Stimulated activated naive B cell treated with anti-CD40 and anti-IgM and Interleukin-4, amounts not matched to agents 10 μg/mL and 1 μg/mL and 100 μg/mL, for 72 hours (primary cell): Measurements from ENCODE around the gene ERP29.

Experiments
- ATAC-seq, 2 donors: fragments of 150-1000 bp; cut with Tn5 transposase; replicated peaks; 2 replicates each; pipeline ENCODE4 v1.10.0; 2021; ENCODE audit warnings: moderate library complexity in 1 of 2
- DNase-seq: peaks from one replicate; pipeline ENCODE4 v3.0.0; 2021
- H3K27ac Mint-ChIP-seq: one replicate; pipeline ENCODE4 v1.8.0; 2022; ENCODE audit warnings: mild to moderate bottlenecking, mixed read lengths
- H3K27me3 Mint-ChIP-seq, 2 donors: one replicate each; pipeline ENCODE4 v1.8.0; 2022; ENCODE audit warnings: mixed read lengths in 2 of 2
- H3K36me3 Mint-ChIP-seq, 2 donors: one replicate each; pipeline ENCODE4 v1.8.0; 2022; ENCODE audit warnings: mixed read lengths in 2 of 2, mild to moderate bottlenecking in 1 of 2
- H3K4me1 Mint-ChIP-seq, 2 donors: one replicate each; pipeline ENCODE4 v1.8.0; 2022; ENCODE audit warnings: mixed read lengths in 2 of 2, mild to moderate bottlenecking in 1 of 2
- H3K4me3 Mint-ChIP-seq, 2 donors: one replicate each; pipeline ENCODE4 v1.8.0; 2022; ENCODE audit warnings: mild to moderate bottlenecking in 2 of 2, mixed read lengths in 2 of 2, moderate library complexity in 1 of 2
- H3K9me3 Mint-ChIP-seq, 2 donors: one replicate each; pipeline ENCODE4 v1.8.0; 2022; ENCODE audit warnings: mixed read lengths in 2 of 2, mild to moderate bottlenecking in 1 of 2

The ERP29 gene

DNA sequence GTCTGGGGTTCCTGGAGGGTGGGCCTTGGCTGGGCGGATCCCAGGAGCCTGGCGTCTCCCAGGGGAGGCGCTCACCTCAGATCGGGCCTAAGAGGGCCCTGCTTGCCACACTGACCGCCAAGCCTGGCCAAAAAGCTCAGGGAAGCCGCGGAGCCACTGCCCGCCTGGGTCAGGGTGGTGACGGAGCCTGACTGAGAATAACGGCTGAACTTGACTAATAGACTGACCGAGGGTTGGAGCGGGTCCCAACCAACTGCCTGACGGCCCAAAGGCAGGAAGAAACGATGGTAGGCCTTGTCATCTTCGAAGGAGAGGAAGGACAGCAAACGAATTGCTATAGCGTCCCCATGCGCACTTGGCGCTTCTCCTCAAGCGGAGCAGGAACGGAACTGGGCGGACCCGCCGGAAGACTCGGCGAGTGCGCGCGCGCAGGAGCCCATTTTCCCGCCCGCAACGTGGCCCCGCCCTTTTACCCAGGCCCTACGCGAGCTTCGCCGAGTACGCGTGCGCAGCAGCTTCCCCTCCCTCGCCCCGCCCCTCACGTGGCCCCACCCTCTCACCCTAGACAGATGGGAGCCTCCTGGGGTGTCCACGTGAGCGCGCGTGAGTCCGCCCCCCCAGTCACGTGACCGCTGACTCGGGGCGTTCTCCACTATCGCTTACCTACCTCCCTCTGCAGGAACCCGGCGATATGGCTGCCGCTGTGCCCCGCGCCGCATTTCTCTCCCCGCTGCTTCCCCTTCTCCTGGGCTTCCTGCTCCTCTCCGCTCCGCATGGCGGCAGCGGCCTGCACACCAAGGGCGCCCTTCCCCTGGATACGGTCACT lies at the start of gene ERP29, which contains the start of gene TMEM116:
ERP29 (plus strand) TSS at position 652 of the 826 bp plus-strand sequence; CDS start at position 692, 40 bp downstream.
TMEM116 (minus strand) TSS at position 391 of the 826 bp plus-strand sequence. CDS start 7,895 bp downstream, outside the sequence.
- no peaks in the 10 kb centered on the region for H3K27me3 Mint-ChIP-seq
- H3K4me1 Mint-ChIP-seq: peaks cover 30 to 52% of the 10 kb centered on the region in 2 donors
- peaks cover 8% of the 10 kb centered on the region in 2 donors for H3K9me3 Mint-ChIP-seq
- peak; percentile 97 for DNase-seq
- peak; percentile 73 to 77 for ATAC-seq
- H3K27ac Mint-ChIP-seq: peak within 1 kb of the TSS; percentile 92
- peak within 1 kb of the TSS; percentile 94 to 97 for H3K4me3 Mint-ChIP-seq
- H3K36me3 Mint-ChIP-seq: peaks cover 25 to 47% of the 10 kb centered on the region in 2 donors

DNA sequence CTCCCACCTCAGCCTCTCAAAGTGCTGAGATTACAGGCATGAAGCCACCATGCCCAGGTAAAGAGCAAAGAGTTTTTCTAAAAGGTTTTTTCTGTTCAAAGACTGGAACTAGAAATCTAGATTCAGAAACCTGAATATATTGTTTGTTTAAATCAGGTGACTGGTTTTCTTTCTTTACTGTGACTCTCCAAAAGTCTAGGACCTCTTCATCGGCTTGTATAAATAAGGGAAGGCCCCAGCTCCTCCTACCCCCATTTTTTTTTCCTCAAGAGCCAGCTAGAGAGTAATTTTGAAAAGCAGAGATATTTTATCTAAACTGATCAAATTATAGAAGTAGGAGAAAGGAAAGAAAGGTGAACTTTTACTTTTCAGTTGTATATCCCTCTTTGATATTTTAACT lies 48.3 kb upstream of the ERP29 start:
- Mint-ChIP-seq H3K36me3 (peaks cover 22 to 41% of the 10 kb centered on the region in 2 donors), H3K4me1 (no peaks in the 10 kb centered on the region), H3K4me3 (no peak overlapping the region), H3K27ac (no peak overlapping the region), H3K9me3 (peaks cover 6 to 11% of the 10 kb centered on the region in 2 donors), H3K27me3 (no peaks in the 10 kb centered on the region)
- DNase-seq (no peak), ATAC-seq (no peak)

DNA sequence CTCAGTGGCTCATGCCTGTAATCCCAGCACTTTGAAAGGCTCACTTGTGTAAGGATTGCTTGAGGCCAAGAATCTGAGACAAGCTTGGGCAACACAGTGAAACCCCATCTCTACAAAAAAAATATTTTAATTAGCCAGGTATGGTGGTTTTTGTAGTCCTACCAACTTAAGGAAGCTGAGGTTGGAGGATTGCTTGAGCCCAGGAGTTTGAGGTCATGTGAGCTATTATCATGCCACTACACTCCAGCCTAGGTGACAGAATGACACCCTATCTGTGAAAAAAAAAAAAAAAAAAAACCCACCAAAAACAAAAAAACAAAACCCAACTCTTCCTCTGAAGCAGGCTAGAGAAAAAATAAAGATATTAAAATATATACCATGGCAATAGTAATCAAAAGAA lies 41.4 kb upstream of the ERP29 start:
- H3K4me3 Mint-ChIP-seq: no peak overlapping the region
- no peaks in the 10 kb centered on the region for H3K27me3 Mint-ChIP-seq
- peaks cover 3 to 17% of the 10 kb centered on the region in 2 donors for H3K36me3 Mint-ChIP-seq
- H3K9me3 Mint-ChIP-seq: no peaks in the 10 kb centered on the region
- ATAC-seq (no peak), DNase-seq (no peak)
- no peaks in the 10 kb centered on the region for H3K4me1 Mint-ChIP-seq
- no peak overlapping the region for H3K27ac Mint-ChIP-seq

DNA sequence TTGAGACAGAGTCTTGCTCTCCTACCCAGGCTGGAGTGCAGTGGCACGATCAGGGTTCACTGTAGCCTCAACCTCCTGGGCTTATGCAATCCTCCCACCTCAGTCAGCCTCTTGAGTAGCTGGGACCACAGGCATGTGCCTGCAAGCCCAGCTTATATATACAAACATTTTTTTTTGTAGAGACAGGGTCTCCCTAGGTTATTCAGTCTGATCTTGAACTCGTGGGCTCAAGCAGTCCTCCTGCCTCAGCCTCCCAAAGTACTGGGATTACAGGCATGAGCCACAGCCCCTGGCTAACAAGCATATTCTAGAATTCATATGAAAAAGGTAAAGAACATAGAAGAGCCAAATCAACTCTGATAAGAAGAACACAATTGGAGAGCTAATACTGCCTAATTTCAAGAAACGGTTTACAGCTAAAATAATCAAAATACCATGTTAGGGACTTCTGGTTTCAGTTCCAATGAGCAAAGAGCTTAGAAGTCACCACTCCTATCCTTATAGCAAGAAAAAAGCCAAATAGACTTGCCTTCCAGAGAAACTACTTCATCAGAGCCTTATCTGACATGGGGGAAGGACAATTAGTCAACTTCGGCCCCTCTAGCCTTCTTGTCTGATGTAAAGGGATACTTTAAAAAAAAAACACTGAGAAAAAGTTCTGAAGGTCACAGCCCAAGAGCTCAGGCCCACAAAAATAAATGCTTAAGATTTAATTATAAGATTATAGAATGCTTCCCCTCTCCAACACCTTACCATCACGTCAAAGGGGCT lies 37.9 kb upstream of the ERP29 start:
- DNase-seq: no peak
- no peaks in the 10 kb centered on the region for H3K4me1 Mint-ChIP-seq
- no peak overlapping the region for H3K27ac Mint-ChIP-seq
- H3K9me3 Mint-ChIP-seq: no peaks in the 10 kb centered on the region
- H3K4me3 Mint-ChIP-seq: no peak overlapping the region
- no peaks in the 10 kb centered on the region for H3K27me3 Mint-ChIP-seq
- H3K36me3 Mint-ChIP-seq: peaks cover 3% of the 10 kb centered on the region in 2 donors
- no peak for ATAC-seq

DNA sequence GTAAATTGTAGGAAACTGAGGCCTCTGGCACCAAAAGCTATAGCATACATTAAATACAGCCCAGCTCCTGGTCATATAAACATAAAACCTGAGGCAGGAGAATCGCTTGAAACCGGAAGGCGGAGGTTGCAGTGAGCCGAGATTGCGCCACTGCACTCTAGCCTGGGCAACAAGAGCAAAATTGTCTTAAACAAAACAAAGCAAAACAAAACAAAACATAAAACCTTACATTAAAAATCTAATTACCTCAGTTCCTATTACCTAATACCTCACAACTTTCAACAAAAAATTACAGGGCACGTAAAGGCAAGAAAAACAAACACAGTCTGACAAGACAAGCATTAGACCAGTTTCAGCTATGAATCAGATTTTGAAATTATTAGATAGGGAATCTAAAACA lies 36.9 kb upstream of the ERP29 start:
- no peaks in the 10 kb centered on the region for H3K9me3 Mint-ChIP-seq
- no peaks in the 10 kb centered on the region for H3K4me1 Mint-ChIP-seq
- no peak for ATAC-seq
- H3K4me3 Mint-ChIP-seq: no peak overlapping the region
- no peak overlapping the region for H3K27ac Mint-ChIP-seq
- no peaks in the 10 kb centered on the region for H3K27me3 Mint-ChIP-seq
- H3K36me3 Mint-ChIP-seq: peaks cover 0 to 3% of the 10 kb centered on the region in 2 donors
- no peak for DNase-seq

DNA sequence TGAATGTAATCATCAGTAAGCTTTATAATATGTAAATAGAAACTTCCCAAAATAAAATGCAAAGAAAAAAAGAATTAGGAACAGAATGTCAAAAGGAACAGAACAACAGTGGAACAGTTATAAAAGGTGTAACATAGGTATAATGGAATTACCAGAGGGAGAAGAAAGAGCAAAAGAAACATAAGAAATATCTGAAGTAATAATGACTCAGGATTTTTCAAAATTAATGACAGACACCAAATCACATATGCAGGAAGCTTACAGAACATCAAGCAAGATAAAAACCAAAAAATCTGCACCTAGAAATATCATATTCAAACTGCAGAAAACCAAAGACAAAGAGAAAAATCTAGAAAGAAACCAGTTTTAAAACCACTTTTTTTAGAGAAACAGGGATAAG lies 36.4 kb upstream of the ERP29 start:
- peaks cover 2 to 5% of the 10 kb centered on the region in 2 donors for H3K36me3 Mint-ChIP-seq
- no peaks in the 10 kb centered on the region for H3K9me3 Mint-ChIP-seq
- peak overlapping the region; percentile 4 for H3K27ac Mint-ChIP-seq
- H3K27me3 Mint-ChIP-seq: no peaks in the 10 kb centered on the region
- H3K4me1 Mint-ChIP-seq: no peaks in the 10 kb centered on the region
- H3K4me3 Mint-ChIP-seq: no peak overlapping the region
- ATAC-seq (no peak), DNase-seq (no peak)

DNA sequence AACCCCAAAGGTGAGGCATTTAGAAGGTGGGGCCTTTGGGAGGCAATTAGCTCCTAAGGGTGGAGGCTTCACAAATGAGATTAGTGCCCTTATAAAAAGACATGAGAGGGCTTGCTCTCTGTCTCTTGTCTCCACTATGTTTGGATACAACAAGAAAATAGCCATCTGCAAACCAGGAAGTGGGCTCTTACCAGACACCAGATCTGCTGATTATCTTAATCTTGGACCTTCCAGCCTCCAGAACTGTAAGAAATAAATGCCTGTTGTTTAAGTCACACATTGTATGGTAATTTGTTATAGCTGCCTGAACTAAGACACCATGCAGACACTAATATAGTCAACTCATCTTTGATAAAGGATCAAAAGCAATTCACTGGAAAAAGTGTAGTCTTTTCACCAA lies 34.7 kb upstream of the ERP29 start:
- no peaks in the 10 kb centered on the region for H3K9me3 Mint-ChIP-seq
- H3K27ac Mint-ChIP-seq: no peak overlapping the region
- H3K36me3 Mint-ChIP-seq: peaks cover 2 to 7% of the 10 kb centered on the region in 2 donors
- no peaks in the 10 kb centered on the region for H3K27me3 Mint-ChIP-seq
- no peak for ATAC-seq
- H3K4me3 Mint-ChIP-seq: no peak overlapping the region
- H3K4me1 Mint-ChIP-seq: no peaks in the 10 kb centered on the region
- DNase-seq: no peak

DNA sequence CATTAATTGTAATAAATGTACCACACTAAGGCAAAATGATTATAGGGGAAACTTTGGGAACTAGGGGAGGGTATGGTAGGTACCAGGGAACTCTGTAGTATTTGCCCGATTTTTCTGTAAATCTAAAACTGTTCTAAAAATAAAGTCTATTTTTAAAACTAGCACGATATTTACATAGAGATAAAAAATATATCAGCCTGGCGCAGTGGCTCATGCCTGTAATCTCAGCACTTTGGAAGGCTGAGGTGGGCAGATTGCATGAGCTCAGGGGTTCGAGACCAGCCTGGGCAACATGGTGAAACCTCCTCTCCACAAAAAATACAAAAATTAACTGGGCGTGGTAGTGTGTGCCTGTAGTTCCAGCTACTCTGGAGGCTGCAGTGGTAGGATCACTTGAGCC lies 32.6 kb upstream of the ERP29 start:
- no peak for DNase-seq
- ATAC-seq: no peak
- Mint-ChIP-seq H3K4me1 (no peaks in the 10 kb centered on the region), H3K9me3 (no peaks in the 10 kb centered on the region), H3K27ac (no peak overlapping the region), H3K27me3 (no peaks in the 10 kb centered on the region), H3K36me3 (peaks cover 2 to 4% of the 10 kb centered on the region in 2 donors), H3K4me3 (no peak overlapping the region)

DNA sequence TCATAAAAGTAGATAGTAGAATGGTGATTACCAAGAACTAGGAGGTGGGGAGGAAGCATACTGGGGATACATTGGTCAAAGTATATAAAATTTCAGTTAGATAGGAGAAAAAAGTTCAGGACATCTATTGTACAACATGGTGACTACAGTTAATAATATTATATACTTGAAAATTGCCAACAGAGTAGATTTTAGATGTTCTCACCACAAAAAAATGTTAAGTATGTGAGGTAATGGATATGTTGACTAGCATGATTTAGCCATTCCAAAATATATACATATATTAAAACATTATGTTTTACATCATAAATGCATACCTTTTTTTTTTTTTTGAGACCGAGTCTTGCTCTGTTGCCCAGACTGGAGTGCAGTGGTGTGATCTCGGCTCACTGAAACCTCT lies 31.2 kb upstream of the ERP29 start:
- ATAC-seq (no peak), DNase-seq (no peak)
- Mint-ChIP-seq H3K27ac (no peak overlapping the region), H3K27me3 (no peaks in the 10 kb centered on the region), H3K4me3 (no peak overlapping the region), H3K4me1 (no peaks in the 10 kb centered on the region), H3K9me3 (no peaks in the 10 kb centered on the region), H3K36me3 (peaks cover 2 to 4% of the 10 kb centered on the region in 2 donors)

DNA sequence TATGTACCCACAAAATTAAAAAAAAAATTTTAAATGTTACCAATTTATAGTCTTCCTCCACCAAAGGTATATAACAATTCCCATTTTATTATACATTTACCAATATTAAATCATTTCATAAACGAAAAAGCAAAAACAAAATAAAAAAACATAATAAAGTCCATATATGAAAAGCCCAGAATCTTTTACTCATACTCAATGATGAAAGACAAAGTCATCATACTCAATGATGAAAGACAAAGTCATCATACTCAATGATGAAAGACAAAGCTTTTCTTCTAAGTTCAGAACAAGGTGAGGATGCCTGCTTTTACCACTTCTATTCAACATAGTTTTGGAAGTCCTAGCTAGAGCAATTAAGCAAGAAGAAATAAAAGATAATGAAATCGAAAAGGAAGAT lies 28.4 kb upstream of the ERP29 start:
- Mint-ChIP-seq H3K4me3 (no peak overlapping the region), H3K36me3 (peaks cover 9 to 18% of the 10 kb centered on the region in 2 donors), H3K27ac (no peak overlapping the region), H3K4me1 (no peaks in the 10 kb centered on the region), H3K9me3 (no peaks in the 10 kb centered on the region), H3K27me3 (peaks cover 0 to 10% of the 10 kb centered on the region in 2 donors)
- no peak for ATAC-seq
- no peak for DNase-seq

DNA sequence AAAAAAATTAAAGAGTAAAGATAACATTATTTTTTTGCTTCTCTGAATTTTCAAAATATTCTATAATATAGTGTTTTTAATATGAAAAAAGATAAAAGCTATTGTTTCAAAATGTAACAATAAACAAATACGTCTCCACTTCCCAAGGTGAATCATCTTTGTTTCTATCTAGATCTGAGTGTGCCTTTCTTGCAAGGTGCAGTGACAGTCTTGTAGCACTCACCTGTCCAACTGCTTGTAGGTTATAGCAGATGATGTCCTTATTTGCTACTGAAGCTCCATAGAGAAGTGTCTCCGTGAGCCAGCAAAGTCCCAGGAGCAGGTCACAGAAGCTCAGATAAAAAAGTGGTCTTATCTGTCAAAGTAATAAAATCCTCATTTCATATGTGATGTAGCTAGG lies 21.7 kb upstream of the ERP29 start:
- Mint-ChIP-seq H3K9me3 (no peaks in the 10 kb centered on the region), H3K36me3 (peaks cover 7 to 19% of the 10 kb centered on the region in 2 donors), H3K4me1 (peaks cover 28 to 42% of the 10 kb centered on the region in 2 donors), H3K27me3 (peaks cover 11 to 18% of the 10 kb centered on the region in 2 donors), H3K27ac (no peak overlapping the region), H3K4me3 (no peak overlapping the region)
- DNase-seq (no peak), ATAC-seq (no peak)

DNA sequence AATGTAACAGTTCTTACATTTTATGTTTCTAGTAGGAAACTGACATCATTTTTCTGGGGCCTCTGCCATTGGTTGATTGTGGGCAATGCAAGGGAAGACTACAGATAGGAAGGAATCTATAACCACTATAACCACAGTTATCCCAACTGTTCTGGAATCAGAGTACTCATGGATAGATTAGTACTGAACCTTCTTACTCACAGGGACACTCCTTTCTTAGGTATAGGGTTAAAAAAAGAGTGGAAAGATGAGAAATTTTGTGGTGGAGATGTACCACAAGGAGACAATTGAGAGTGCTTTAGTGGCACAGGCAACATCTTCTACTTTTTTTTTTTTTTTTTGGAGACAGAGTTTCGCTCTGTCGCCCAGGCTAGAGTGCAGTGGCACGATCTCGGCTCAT lies 21.3 kb upstream of the ERP29 start:
- Mint-ChIP-seq H3K27me3 (peaks cover 11 to 18% of the 10 kb centered on the region in 2 donors), H3K36me3 (peaks cover 7 to 19% of the 10 kb centered on the region in 2 donors), H3K4me3 (no peak overlapping the region), H3K4me1 (peaks cover 28 to 42% of the 10 kb centered on the region in 2 donors), H3K27ac (no peak overlapping the region), H3K9me3 (no peaks in the 10 kb centered on the region)
- DNase-seq: no peak
- peak; percentile 52 to 59 for ATAC-seq

DNA sequence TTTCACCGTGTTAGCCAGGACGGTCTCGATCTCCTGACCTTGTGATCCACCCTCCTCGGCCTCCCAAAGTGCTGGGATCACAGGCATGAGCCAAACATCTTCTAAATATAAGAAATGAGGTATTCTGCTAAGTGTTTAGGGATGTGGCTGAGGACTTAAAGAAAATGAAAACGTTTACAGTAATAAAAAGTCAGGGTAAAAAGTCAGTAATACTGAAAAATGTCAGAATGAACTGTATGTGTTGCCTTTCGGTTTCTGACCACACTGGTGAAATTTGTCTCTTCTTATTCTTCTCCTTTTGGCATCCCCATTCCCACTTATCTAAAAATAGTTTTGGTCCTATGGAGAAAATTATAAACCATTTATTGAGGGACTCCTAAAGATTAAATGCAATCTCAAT lies 20.8 kb upstream of the ERP29 start:
- peaks cover 7 to 18% of the 10 kb centered on the region in 2 donors for H3K36me3 Mint-ChIP-seq
- no peak overlapping the region for H3K27ac Mint-ChIP-seq
- H3K27me3 Mint-ChIP-seq: peaks cover 13 to 18% of the 10 kb centered on the region in 2 donors
- H3K4me3 Mint-ChIP-seq: no peak overlapping the region
- H3K9me3 Mint-ChIP-seq: no peaks in the 10 kb centered on the region
- H3K4me1 Mint-ChIP-seq: peaks cover 28 to 42% of the 10 kb centered on the region in 2 donors
- no peak for DNase-seq
- ATAC-seq: peak in 1 of 2 donors; percentile 24

DNA sequence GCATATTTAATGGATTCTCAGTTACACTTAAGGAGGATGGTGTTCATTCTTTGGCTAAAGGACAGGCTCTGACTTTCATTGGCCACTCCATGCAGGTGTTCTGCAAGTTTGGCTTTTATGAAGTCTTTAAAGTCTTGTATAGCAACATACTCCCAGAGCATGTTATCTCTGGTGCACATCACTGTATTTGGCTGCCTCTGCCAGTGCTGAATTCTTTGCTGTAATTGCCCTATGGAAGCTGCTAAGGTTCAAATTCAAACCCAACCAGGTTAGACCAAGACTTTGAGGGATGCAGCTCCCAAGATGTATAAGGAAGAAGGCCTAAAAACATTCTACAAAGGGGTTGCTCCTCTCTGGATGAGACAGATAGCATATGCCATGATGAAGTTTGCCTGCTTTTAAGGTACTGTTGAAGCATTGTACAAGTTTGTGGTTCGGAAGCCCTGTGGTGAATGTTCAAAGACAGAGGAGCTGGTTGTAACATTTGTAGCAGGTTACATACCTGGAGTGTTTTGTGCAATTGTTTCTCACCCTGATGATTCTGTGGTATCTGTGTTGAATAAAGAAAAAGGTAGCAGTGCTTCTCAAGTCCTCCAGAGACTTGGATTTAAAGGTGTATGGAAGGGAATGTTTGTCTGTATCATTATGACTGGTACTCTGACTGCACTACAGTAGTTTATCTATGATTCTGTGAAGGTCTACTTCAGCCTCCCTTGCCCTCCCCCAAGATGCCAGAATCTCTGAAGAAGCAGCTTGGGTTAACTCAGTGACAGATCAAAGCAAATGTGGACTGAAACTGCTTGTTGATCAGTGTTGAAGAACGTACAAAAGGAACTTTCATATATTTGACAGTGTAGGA lies 19.7 kb upstream of the ERP29 start:
- H3K9me3 Mint-ChIP-seq: no peaks in the 10 kb centered on the region

More for the DNA sequence above, 19.7 kb upstream of the ERP29 start:
- ATAC-seq (peak; percentile 74 to 77), DNase-seq (no peak)
- Mint-ChIP-seq H3K27ac (no peak overlapping the region), H3K36me3 (peaks cover 7 to 16% of the 10 kb centered on the region in 2 donors), H3K4me1 (peaks cover 28 to 42% of the 10 kb centered on the region in 2 donors), H3K4me3 (peak overlapping the region; percentile 60 to 79), H3K27me3 (peaks cover 16 to 23% of the 10 kb centered on the region in 2 donors)
